Effector memory CD4-positive, alpha-beta T cell (primary cell): ENCODE results near the gene LRRC28.

Source experiments
- DNase-seq, 3 donors: peaks; one replicate each; pipeline ENCODE4 v3.0.0-alpha.2; 2020
- H3K27ac ChIP-seq: 2 replicates; pipeline ENCODE4 v1.7.0; 2013; ENCODE audit warnings: mild to moderate bottlenecking, low read length, moderate library complexity; ENCODE audit not compliant: insufficient read depth, poor library complexity, severe bottlenecking
- H3K27me3 ChIP-seq: replicated peaks from 2 replicates; pipeline ENCODE4 v1.7.0; 2013; ENCODE audit warnings: mild to moderate bottlenecking, low read length; ENCODE audit not compliant: insufficient read depth, control insufficient read depth, poor library complexity, severe bottlenecking
- H3K36me3 ChIP-seq: 2 replicates; pipeline ENCODE4 v1.7.0; 2013; ENCODE audit warnings: mild to moderate bottlenecking, low read length, moderate library complexity; ENCODE audit not compliant: control insufficient read depth, insufficient read depth
- H3K4me1 ChIP-seq: 2 replicates; pipeline ENCODE4 v1.7.0; 2013; ENCODE audit warnings: low read length, mild to moderate bottlenecking; ENCODE audit not compliant: control insufficient read depth, insufficient read depth, poor library complexity, severe bottlenecking
- H3K4me3 ChIP-seq: 2 replicates; pipeline ENCODE4 v1.7.0; 2013; ENCODE audit warnings: low read length, low read depth, mild to moderate bottlenecking; ENCODE audit not compliant: insufficient read depth, poor library complexity, severe bottlenecking
- H3K9me3 ChIP-seq: 2 replicates; pipeline ENCODE4 v1.7.0; 2013; ENCODE audit warnings: mild to moderate bottlenecking, low read length, moderate library complexity; ENCODE audit not compliant: control insufficient read depth

Gene LRRC28

GRCh38 chr15:99267957-99268356 is 16.7 kb downstream of the LRRC28 start:
- H3K4me3 ChIP-seq, result no peak overlapping the region
- DNase-seq, result no peak
- no peaks in the 10 kb centered on the region for H3K9me3 ChIP-seq
- no peaks in the 10 kb centered on the region for H3K4me1 ChIP-seq
- H3K27ac ChIP-seq, result no peak overlapping the region
- H3K27me3 ChIP-seq, result no peaks in the 10 kb centered on the region
- H3K36me3 ChIP-seq, result no peaks in the 10 kb centered on the region

- no peaks in the 10 kb centered on the region for H3K36me3 ChIP-seq
- DNase-seq, result no peak
- H3K27me3 ChIP-seq, result no peaks in the 10 kb centered on the region
- H3K4me3 ChIP-seq, result no peak overlapping the region
- H3K27ac ChIP-seq, result no peak overlapping the region
- H3K4me1 ChIP-seq, result no peaks in the 10 kb centered on the region
- H3K9me3 ChIP-seq, result no peaks in the 10 kb centered on the region
These were observed 17.1 kb downstream of the LRRC28 start for GRCh38 chr15:99268431-99268830.

DNA sequence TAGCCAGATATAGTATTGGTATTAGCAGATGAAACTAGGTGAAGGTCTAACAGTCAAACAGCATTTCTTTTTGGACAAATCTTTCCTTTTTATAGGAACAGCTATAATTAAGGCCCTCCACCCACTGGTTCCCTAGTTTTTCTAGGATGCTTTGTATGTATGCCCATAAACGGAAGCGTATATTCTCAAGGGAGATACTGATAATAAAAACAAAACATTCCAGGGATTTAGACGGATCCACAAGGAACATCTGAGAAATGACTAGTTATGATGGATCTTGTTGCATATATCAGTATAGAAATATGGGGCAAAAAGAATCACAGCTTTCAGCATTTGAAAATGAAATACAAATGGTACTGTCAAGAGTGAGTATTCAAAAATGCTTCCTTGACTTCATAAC is 22.5 kb downstream of the LRRC28 start:
- Histone ChIP-seq H3K4me3 (no peak overlapping the region), H3K9me3 (no peaks in the 10 kb centered on the region), H3K36me3 (no peaks in the 10 kb centered on the region), H3K27me3 (no peaks in the 10 kb centered on the region), H3K27ac (no peak overlapping the region), H3K4me1 (no peaks in the 10 kb centered on the region)
- DNase-seq, result no peak

- Histone ChIP-seq H3K27me3 (no peaks in the 10 kb centered on the region), H3K4me1 (no peaks in the 10 kb centered on the region), H3K4me3 (no peak overlapping the region), H3K9me3 (no peaks in the 10 kb centered on the region), H3K27ac (no peak overlapping the region), H3K36me3 (no peaks in the 10 kb centered on the region)
- DNase-seq, result no peak
These were observed 23.8 kb downstream of the LRRC28 start for GRCh38 chr15:99275061-99275460.

GRCh38 chr15:99275525-99276128 is 24.3 kb downstream of the LRRC28 start:
- DNase-seq, result no peak
- no peak overlapping the region for H3K4me3 ChIP-seq
- no peaks in the 10 kb centered on the region for H3K4me1 ChIP-seq
- no peaks in the 10 kb centered on the region for H3K27me3 ChIP-seq
- no peaks in the 10 kb centered on the region for H3K9me3 ChIP-seq
- no peaks in the 10 kb centered on the region for H3K36me3 ChIP-seq
- no peak overlapping the region for H3K27ac ChIP-seq

DNA sequence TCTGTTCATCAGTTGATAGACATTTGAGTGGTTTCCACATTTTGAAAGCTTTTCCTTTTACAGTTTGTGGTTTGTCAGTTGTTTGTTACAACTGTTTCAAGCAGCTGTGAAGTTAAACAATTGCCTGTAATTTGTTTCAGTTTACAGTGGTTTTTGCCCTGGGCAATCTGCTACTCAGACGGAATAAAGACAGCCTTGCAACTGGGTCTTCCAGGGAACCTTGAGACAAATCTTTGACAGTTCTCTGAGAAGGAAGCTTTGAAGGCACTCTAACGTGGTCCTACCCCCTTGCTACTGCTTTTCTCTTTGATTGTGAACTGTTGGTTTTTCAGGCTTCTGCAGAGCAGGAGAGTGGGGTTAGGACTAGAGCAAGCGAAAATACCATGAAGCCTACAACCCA is 28.0 kb downstream of the LRRC28 start:
- Histone ChIP-seq H3K36me3 (no peaks in the 10 kb centered on the region), H3K4me3 (no peak overlapping the region), H3K4me1 (no peaks in the 10 kb centered on the region), H3K27ac (no peak overlapping the region), H3K9me3 (no peaks in the 10 kb centered on the region), H3K27me3 (no peaks in the 10 kb centered on the region)
- DNase-seq, result no peak

DNA sequence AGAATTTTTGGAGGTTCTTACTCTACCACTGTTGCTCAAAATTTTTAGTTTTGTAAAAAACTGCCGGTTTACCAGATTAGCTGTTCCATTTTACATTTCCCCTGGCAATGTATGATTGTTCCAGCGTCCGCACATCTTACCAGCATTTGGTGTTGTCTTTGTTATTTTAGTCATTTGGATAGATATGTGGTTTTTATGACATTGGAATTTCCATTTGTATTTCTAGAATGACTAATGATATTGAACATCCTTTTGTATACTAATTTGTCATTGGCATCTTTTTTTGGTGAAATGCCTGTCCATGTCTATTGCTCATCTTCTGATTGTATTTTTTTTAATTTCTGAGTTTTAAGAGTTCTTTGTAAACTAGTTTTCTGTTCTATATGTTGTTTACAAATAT is 28.5 kb downstream of the LRRC28 start:
- Histone ChIP-seq H3K36me3 (no peaks in the 10 kb centered on the region), H3K4me3 (no peak overlapping the region), H3K9me3 (no peaks in the 10 kb centered on the region), H3K4me1 (no peaks in the 10 kb centered on the region), H3K27ac (no peak overlapping the region), H3K27me3 (no peaks in the 10 kb centered on the region)
- no peak for DNase-seq

GRCh38 chr15:99282121-99282520 is 30.8 kb downstream of the LRRC28 start:
- DNase-seq, result no peak
- Histone ChIP-seq H3K27me3 (no peaks in the 10 kb centered on the region), H3K4me1 (no peaks in the 10 kb centered on the region), H3K36me3 (no peaks in the 10 kb centered on the region), H3K9me3 (no peaks in the 10 kb centered on the region), H3K27ac (no peak overlapping the region), H3K4me3 (no peak overlapping the region)

DNA sequence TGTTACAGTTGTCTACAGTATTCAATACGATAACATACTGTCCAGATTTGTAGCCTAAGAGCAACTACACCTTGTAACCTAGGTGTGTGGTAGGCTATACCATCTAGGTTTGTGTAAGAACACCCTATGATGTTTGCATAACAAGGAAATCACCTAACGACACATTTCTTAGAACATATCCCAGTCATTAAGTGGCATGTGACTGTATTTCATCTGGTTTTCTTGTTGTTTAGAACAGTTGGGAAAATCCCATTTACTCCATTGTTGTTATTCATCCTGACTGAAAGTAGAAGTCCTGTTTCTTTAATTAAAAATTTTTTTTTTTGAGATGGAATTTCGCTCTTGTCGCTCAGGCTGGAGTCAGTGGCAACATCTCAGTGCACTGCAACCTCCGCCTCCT is 31.3 kb downstream of the LRRC28 start:
- DNase-seq, result no peak

DNA sequence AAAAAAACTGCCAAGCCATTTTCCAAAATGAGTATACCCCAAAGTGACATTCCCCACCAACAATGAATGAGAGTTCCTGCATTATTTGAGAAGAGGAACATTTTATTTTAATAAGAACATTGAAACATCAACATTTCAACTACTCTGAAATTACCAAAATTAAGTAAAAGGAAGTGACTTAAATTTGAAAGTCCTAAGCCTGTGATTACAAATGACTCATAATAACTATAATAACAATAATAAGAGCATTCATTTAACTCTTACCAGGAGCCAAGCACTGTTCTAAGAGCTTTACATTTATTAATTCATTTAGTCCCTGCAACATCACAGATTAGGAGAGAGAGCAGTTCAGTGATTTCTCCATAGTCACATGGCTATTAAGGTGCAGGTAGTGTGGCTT is 32.4 kb downstream of the LRRC28 start:
- Histone ChIP-seq H3K36me3 (no peaks in the 10 kb centered on the region), H3K4me1 (no peaks in the 10 kb centered on the region), H3K4me3 (no peak overlapping the region), H3K27me3 (no peaks in the 10 kb centered on the region), H3K9me3 (no peaks in the 10 kb centered on the region), H3K27ac (no peak overlapping the region)
- DNase-seq, result no peak

More for the DNA sequence above, 31.3 kb downstream of the LRRC28 start:
- H3K4me1 ChIP-seq, result no peaks in the 10 kb centered on the region
- H3K9me3 ChIP-seq, result no peaks in the 10 kb centered on the region
- no peaks in the 10 kb centered on the region for H3K27me3 ChIP-seq
- no peaks in the 10 kb centered on the region for H3K36me3 ChIP-seq
- H3K27ac ChIP-seq, result no peak overlapping the region
- no peak overlapping the region for H3K4me3 ChIP-seq
